GM12801 (cell line): ENCODE results near the gene CYP4F22.

Experiments
- CTCF ChIP-seq: IDR thresholded peaks from one replicate; pipeline ENCODE4 v1.5.1; 2011; ENCODE audit warnings: control low read depth; ENCODE audit not compliant: insufficient read length; ENCODE audit errors: extremely low read depth

The CYP4F22 gene

GRCh38 chr19:15524781-15525180 is 16.5 kb downstream of the CYP4F22 start:
- TF ChIP-seq CTCF: no peak

GRCh38 chr19:15525291-15525690 is 17.0 kb downstream of the CYP4F22 start:
- no peak for TF ChIP-seq CTCF

- no peak for TF ChIP-seq CTCF
Measured at GRCh38 chr19:15526408-15526807, 18.1 kb downstream of the CYP4F22 start.

GRCh38 chr19:15527705-15528104 is 19.4 kb downstream of the CYP4F22 start:
- TF ChIP-seq CTCF: no peak

GRCh38 chr19:15529774-15530372 is 21.5 kb downstream of the CYP4F22 start:
- no peak for TF ChIP-seq CTCF

GRCh38 chr19:15532779-15533521 is 24.6 kb downstream of the CYP4F22 start:
- TF ChIP-seq CTCF: no peak

GRCh38 chr19:15534957-15535864 is 26.9 kb downstream of the CYP4F22 start:
- TF ChIP-seq CTCF: no peak
